ENCODE data around the gene NLRP3.
"Not testable (repeated sequence)": the region's sequence is repeated elsewhere in the genome, so short reads cannot be mapped to it uniquely, and the experiment has no call there.

GRCh38 chr1:247366345-247366744, 49.6 kb upstream of the NLRP3 start:
- TF ChIP-seq CTCF, POLR2AphosphoS5 (IDR thresholded peaks at IDR 0.05): not testable (repeated sequence)

All from prostate gland (tissue), 2 donors.